Fibroblast of skin of scalp (primary cell): ENCODE results near the gene OASL. TPM values are rescaled to one million over a fixed set of nuclear protein-coding genes. Genes with fewer than 3 reads are reported as not detected.
"Not testable (repeated sequence)": the region's sequence is repeated elsewhere in the genome, so short reads cannot be mapped to it uniquely, and the experiment has no call there.

Experiments used
- DNase-seq: peaks from one replicate; pipeline ENCODE4 v3.0.0-alpha.2; 2013
- polyA plus RNA-seq, 2 experiments: library from polyadenylated mRNA; unstranded; fragments of 120-200 nt; gene quantifications; one replicate each; pipeline ENCODE4 v1.2.1, GENCODE V29; 2013; ENCODE audit not compliant: insufficient read length in 2 of 2

Gene OASL, protein sequence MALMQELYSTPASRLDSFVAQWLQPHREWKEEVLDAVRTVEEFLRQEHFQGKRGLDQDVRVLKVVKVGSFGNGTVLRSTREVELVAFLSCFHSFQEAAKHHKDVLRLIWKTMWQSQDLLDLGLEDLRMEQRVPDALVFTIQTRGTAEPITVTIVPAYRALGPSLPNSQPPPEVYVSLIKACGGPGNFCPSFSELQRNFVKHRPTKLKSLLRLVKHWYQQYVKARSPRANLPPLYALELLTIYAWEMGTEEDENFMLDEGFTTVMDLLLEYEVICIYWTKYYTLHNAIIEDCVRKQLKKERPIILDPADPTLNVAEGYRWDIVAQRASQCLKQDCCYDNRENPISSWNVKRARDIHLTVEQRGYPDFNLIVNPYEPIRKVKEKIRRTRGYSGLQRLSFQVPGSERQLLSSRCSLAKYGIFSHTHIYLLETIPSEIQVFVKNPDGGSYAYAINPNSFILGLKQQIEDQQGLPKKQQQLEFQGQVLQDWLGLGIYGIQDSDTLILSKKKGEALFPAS
- polyA plus RNA-seq (2013, experiment 1 of 2; ENCODE audit: insufficient read length) = 0.24 TPM
- polyA plus RNA-seq (2013, experiment 2 of 2; ENCODE audit: insufficient read length) = 0.20 TPM

- no peak for DNase-seq
Measured at GRCh38 chr12:121038861-121039668, at the start of gene OASL. Gene OASL, minus strand, starts transcription at chr12:121039246. Its CDS starts 275 bp downstream, at chr12:121038971.

DNA sequence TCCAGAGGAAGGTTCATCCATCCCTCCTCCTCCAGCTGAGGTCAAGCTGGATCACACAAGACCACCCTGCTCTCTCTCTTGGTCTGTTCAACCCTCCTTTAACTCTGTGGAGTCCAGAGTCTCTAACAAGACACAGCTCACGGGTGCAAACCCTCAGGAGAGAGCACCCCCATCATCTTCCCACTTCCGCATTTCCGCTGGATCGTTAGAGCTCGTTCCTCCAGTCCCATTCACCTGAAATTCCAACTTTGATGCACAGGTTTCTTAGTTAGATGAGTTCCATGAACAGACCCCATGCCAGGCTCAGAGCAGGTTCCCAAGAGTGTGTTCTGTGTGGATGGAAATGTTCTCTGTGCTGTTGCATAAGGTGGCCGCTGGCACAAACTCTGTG lies 49.1 kb upstream of the OASL start:
- DNase-seq = no peak

DNA sequence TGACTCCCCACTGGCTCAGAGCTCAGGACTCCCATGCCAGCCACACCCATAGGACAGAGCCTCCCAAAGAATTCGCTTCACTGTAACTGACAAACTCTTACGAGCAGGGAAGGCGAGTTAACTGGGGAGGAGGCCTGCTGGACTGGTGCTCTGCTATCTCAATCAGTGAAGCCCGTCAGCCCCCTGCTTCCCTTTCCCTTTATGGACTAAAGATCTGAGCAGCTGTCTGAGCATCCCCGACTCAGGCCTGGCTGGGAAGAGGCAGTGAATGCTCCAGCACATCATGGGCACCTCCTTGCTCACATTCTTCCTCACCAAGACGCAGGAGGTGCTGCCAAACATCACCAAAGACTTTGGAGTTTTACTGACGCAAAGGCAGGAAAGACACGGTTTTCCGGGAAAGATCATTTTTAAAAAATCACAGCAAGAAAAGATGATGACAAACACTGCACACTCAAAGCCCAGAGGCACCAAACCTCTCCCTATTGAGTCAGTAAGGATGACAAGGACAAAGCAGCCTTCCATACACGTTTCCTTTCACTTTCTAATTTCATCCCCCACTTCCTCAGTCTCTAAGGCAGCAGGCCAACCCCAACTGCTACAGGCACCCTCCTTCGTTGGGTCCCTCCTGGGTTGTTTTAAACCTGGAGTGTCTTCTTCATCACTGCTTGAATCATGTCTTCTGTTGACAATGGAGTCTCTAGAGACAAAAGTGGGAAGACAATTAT lies 48.6 kb upstream of the OASL start:
- no peak for DNase-seq

DNA sequence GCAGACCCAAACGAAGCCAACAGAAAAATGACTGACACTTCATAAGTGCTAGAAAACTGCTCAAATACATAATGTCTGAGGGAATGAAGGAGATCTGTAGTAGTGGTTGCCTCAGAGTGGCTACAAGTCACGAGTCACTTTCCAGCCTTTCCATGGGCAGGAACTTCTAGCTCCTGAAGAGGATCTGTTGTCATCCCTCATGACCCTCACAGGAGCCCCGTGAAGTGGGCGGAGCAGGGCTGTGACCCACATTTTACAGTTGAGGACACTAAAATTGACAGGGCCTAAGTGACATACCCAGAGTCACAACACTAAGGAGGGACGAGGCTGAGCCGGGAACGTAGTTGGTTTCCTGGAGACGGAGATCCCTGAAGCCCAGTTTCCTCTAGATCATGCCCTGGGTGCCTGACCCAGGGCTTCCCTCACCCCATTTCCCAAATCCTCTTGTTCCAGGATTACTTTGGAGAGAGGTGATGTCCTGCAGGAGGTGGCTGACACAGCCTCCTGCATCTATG lies 47.8 kb upstream of the OASL start:
- DNase-seq = no peak

DNA sequence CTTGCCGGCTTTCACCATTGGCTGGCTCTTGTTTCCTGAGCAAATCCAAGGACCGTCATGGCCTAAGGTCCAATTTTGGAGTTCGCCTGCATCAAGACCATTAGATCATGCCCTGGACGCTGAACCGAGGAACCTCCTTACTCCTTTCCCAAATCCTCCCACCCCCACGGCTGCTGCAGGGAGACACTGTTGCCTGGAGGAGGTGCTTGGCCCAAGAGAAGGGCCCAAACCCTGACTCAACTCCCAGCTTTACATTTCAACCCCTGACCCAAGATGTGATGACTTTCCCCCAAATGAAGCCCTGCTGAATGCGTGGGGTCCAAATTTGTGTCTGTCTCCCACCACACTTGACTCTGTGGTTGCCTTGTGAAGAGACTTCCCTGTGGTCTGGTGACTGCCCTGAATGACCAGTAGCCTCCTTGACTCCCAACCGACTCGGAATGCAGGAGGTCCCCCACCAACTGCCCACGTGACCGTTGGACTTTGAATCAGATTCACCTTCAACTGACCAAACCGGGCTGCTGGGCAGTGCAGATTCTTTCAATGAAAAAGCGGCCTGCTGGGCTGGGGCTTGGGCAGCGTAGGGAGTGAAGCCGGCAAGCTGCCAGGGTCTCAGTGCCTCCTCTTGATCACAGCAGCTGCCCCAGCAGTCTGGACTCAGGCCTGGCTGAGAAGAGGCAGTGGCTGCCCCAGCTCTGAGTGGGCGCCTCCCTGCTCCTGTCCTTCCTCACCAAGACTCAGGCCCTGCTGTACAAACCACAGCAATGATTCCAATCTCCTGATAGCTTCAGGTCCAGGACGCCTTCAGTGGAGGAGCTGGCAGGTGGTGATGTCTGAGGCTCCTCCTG lies 46.7 kb upstream of the OASL start:
- DNase-seq = no peak

DNA sequence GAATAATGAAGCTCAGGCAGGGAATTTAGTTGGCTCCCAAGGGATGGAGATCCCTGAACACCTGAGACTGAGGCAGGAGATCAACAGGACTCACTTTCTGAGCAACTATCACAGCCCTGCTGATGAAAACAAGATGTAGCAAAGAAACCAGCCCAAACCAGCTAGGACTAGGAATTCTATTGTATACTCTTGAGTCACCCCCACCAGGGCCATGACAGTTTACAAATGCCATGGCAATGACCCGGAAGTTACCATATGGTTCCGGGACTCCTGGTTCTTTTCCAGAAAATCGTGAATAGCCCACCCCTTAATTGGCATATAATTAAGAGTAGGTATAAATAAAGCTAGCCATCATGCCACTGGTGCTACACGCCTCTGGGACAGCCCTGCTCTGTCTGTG lies 46.0 kb upstream of the OASL start:
- DNase-seq = no peak

GRCh38 chr12:121084229-121084628 lies 45.2 kb upstream of the OASL start:
- DNase-seq = no peak

GRCh38 chr12:121080909-121081308 lies 41.9 kb upstream of the OASL start:
- DNase-seq = no peak

GRCh38 chr12:121079736-121080272 lies 40.8 kb upstream of the OASL start:
- no peak for DNase-seq

GRCh38 chr12:121077440-121077839 lies 38.4 kb upstream of the OASL start:
- DNase-seq = not testable (repeated sequence)

DNA sequence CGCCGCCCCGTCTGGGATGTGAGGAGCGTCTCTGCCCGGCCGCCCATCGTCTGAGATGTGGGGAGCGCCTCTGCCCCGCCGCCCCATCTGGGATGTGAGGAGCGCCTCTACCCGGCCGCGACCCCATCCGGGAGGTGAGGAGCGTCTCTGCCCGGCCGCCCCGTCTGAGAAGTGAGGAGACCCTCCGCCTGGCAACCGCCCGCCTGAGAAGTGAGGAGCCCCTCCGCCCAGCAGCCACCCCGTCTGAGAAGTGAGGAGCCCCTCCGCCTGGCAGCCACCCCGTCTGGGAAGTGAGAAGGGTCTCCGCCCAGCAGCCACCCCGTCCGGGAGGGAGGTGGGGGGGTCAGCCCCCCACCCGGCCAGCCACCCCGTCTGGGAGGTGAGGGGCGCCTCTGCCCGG lies 36.9 kb upstream of the OASL start:
- DNase-seq = not testable (repeated sequence)

GRCh38 chr12:121072147-121072546 lies 33.1 kb upstream of the OASL start:
- no peak for DNase-seq

- no peak for DNase-seq
Measured at GRCh38 chr12:121069206-121069605, 30.2 kb upstream of the OASL start.

GRCh38 chr12:121065345-121065744 lies 26.3 kb upstream of the OASL start:
- DNase-seq = no peak

GRCh38 chr12:121064586-121064985 lies 25.5 kb upstream of the OASL start:
- DNase-seq = not testable (repeated sequence)

DNA sequence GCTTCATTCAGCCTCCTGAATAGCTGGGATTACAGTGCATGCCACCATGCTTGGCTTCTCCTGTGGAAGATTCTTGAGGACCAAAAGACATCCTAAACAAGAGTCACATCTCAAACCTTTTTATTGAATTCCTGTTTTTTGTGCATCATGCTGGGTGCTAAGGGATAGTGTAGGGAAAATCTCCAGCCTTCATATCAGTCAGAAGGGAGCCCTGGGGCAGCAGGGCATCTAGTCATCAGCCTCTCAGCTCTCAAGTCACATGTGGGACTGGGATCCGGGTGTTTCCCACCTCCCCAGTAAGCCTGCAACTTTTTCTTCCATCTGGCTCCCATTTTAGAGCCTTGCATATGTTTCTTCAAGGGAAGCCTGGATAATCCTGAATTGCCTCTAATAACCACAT lies 25.1 kb upstream of the OASL start:
- no peak for DNase-seq

DNA sequence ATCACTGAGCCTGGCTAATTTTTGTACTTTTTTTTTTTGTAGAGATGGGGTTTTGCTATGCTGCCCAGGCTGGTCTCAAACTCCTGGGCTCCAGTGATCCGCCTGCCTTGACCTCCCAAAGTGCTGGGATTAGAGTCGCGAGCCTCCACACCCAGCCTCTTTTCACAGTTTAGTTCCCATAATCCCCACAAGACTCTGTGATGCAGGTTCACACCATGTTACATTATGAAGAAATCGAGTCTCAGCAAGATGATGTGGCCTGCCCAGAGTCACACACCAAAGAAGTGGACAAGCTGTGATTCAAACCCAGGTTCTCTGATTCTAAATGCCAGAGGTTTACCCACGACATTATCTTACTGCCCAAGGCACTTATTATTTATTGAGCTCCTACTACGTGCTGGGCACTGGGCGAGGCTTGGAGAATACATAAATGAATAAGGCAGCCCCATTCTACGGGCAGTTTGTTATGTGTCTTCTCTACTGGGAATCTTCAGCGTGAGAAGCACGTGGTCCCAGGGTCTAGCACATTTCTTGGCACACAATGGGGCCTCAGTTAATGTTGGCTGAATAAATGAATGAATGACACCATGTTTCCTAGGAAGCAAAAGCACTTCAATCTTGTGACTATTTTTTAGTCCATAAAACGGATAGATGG lies 23.5 kb upstream of the OASL start:
- no peak for DNase-seq

GRCh38 chr12:121061831-121062230 lies 22.8 kb upstream of the OASL start:
- DNase-seq = peak; percentile 18

DNA sequence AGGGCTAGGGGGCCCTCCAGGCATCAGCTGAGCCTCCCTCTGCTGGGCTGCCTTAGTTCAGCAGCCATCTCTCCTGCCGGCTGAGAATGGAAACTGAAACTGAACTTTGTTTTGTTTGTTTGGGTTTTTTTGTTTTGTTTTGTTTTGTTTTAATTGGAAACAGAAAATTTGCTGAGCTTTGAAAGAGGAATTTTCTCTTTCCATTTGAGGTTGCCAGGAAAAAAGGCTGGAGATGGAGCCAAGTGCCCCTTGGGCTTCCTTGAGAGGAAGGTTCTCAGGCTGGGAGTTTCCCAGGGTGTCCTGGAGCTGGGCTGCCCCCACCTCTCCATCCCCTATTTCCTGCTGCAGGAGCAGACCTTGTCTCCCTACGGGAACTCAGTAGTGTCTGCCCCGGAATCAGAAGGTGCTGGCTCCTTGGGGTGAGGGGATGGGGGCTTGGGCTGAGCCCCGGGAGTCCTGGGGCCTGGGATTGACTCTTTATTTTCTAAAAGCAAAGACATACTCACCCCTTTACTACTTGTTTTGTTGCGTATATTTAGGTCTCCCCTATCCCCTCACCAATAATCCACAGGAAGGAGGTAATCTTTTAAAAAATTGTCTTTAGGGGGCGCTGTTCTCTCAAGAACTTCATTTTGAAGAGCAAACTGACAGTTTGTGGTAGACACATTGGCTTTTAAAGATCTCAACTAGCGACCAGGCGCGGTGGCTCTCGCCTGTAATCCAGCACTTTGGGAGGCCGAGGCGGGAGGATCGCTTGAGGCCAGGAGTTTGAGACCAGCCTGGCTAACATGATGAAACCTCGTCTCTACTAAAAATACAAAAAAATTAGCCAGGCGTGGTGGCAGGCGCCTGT lies 21.3 kb upstream of the OASL start:
- peak; percentile 48 for DNase-seq
